DMS53 treated with DMSO at 0.1 percent for 48 hours (cell line): ENCODE results near the gene NEDD4.
"Not testable (repeated sequence)": the region's sequence is repeated elsewhere in the genome, so short reads cannot be mapped to it uniquely, and the experiment has no call there.

Experiments used
- DNase-seq: peaks from one replicate; lab custom pipeline; 2025; ENCODE audit not compliant: unreplicated experiment; lab: John Stamatoyannopoulos, UW

NEDD4 gene

GRCh38 chr15:55993111-55993803, at the start of gene NEDD4:
Gene NEDD4, minus strand, starts transcription at chr15:55993612. Its CDS starts 57 bp downstream, at chr15:55993555.
- DNase-seq: peak; percentile 52

GRCh38 chr15:56042498-56042897, 49.1 kb upstream of the NEDD4 start:
- no peak for DNase-seq

- DNase-seq: no peak
Measured at GRCh38 chr15:56042031-56042430, 48.6 kb upstream of the NEDD4 start.

- DNase-seq: peak; percentile 90
Measured at GRCh38 chr15:56040081-56041035, 46.9 kb upstream of the NEDD4 start.

- no peak for DNase-seq
Measured at GRCh38 chr15:56038707-56039106, 45.3 kb upstream of the NEDD4 start.

- DNase-seq: no peak
Measured at GRCh38 chr15:56038015-56038414, 44.6 kb upstream of the NEDD4 start.

- DNase-seq: no peak
Measured at GRCh38 chr15:56036546-56037067, 43.2 kb upstream of the NEDD4 start.

GRCh38 chr15:56035166-56035565, 41.8 kb upstream of the NEDD4 start:
- DNase-seq: no peak

GRCh38 chr15:56034514-56034913, 41.1 kb upstream of the NEDD4 start:
- no peak for DNase-seq

- DNase-seq: no peak
Measured at GRCh38 chr15:56032373-56032772, 39.0 kb upstream of the NEDD4 start.

GRCh38 chr15:56031836-56032235, 38.4 kb upstream of the NEDD4 start:
- DNase-seq: no peak

- no peak for DNase-seq
Measured at GRCh38 chr15:56031402-56031801, 38.0 kb upstream of the NEDD4 start.

GRCh38 chr15:56028430-56028829, 35.0 kb upstream of the NEDD4 start:
- no peak for DNase-seq

GRCh38 chr15:56023160-56023559, 29.7 kb upstream of the NEDD4 start:
- DNase-seq: not testable (repeated sequence)

GRCh38 chr15:56019819-56020486, 26.5 kb upstream of the NEDD4 start:
- no peak for DNase-seq

GRCh38 chr15:56019060-56019793, 25.8 kb upstream of the NEDD4 start:
- DNase-seq: no peak

- DNase-seq: no peak
Measured at GRCh38 chr15:56017920-56018319, 24.5 kb upstream of the NEDD4 start.

- no peak for DNase-seq
Measured at GRCh38 chr15:56017511-56017910, 24.1 kb upstream of the NEDD4 start.

- no peak for DNase-seq
Measured at GRCh38 chr15:56016281-56016680, 22.9 kb upstream of the NEDD4 start.

GRCh38 chr15:56014677-56015076, 21.3 kb upstream of the NEDD4 start:
- DNase-seq: no peak

- DNase-seq: not testable (repeated sequence)
Measured at GRCh38 chr15:56007053-56007452, 13.6 kb upstream of the NEDD4 start.
